Raji (cell line): ENCODE data around the gene EXOC6.

Source experiments
- POLR2A ChIP-seq: IDR thresholded peaks from 2 replicates; pipeline ENCODE4 v1.6.1; 2011; ENCODE audit warnings: low read depth, low read length, control low read depth; ENCODE audit not compliant: insufficient read depth

EXOC6 gene

DNA sequence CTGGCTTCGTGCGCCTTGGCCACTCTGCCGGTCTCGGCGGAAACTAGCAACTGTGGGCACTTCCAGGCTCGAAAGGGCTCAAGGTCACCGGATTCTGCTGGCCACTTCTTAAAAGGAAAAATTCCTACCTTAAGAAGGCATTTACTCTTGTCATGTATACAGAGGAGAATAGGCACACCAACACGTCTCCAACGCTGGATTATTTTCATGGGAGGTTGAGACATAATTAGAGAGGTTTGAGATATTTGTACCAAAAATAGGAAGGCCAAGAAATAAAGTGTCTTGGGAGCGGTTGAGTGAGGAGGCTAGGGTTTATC, 220.9 kb downstream of the EXOC6 start:
- TF ChIP-seq POLR2A = no peak

DNA sequence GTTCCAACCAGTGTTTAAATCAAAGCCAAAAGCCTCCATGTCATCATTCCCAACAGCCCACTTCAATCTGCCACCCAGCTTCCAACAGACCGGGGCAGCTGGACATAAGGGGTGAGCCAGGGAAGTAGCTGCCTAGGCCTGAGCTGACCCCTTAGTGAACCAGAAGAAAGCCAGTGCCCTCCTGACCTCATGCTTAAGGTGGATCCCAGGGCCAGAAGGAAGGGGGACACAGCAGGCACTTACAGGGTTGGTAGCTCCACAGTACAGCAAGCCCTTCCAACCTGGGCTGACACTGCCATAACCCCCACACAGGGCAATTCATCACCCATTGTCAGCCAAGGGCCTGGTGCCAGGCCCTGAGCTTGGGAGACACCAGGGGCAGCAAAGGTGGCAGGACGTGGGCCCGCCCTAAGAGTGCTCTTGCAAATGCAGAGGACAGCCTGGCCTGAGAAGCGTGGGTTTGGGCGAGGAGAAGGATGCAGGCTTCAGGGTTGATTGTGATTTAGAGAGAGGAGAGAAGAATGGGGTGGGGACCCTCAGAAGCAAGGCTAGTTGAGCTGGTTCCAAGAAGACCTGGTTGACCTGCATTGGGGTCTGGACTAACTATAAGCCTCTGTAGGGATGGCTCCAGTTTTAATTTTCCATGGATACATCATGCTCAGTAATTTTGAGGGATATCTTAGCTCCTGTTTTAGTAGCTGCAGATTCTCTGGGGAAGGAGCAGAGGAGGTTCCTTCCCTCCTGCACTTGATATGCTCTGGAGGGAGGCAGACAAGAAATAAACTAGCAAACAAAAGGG, 222.3 kb downstream of the EXOC6 start:
- TF ChIP-seq POLR2A = no peak

DNA sequence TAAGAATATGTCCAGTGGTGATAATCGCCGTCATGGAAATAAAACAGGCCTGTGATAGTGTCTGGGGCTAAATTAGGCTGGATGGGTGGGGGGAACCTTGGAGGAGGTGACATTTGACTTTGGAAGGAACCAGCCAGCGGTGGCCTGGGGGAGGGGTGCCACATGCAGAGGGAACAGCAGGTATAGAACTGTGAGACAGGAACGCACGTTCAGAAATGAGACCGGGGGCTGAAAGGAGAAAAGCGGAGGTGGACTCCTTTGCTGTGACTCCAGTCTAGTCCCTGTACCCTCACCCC, 222.8 kb downstream of the EXOC6 start:
- TF ChIP-seq POLR2A = no peak

DNA sequence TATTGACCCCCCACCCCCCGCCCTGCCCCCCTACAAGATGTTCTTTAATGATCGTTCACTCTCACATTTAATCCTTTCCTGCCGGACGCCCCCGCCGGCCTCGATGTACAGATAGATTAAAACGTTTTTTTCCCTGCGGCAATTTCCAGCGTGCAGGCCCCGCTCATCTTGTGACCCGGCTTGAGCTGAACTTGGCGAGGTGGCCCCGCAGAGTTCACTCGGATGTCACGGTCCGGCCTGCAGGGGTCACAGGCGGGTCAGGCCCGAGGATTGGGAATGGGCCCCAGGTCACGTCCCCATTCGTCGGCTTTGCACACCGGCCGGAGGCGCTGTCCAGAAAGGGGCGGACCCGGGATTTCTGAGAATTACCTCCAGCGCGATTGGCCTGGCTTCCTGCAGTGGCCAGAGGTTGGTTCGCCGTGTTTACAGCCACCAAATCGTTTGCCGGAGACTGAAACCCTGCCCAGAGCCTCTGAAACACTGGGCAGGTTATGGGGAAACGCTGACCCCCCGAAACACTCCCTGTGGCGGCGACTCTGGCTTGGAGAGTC, 223.4 kb downstream of the EXOC6 start:
- no peak for TF ChIP-seq POLR2A

DNA sequence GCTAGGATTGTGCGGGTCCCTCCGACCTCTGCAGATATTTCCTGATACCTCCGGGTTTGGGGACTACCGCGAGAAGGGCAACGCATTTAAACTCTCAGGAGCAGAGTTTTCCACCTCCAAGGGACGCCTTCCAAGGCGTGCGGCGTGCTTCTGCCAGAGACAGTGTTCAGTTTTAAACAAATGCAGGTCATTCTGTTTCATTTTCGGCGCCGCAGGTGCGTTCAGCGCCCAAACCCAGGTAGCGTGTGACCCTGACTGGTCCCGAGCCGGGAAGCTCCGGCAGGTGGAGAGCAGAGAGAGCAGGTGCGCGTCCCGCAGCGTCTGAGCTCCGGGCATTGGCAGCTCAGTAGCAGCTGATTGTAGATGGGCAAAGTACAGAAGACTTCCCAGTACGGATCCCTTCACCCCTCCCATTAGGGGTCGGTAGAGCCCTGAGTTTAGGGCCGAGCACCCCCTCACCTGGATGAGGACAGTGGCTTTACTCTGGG, 223.9 kb downstream of the EXOC6 start:
- TF ChIP-seq POLR2A = no peak

DNA sequence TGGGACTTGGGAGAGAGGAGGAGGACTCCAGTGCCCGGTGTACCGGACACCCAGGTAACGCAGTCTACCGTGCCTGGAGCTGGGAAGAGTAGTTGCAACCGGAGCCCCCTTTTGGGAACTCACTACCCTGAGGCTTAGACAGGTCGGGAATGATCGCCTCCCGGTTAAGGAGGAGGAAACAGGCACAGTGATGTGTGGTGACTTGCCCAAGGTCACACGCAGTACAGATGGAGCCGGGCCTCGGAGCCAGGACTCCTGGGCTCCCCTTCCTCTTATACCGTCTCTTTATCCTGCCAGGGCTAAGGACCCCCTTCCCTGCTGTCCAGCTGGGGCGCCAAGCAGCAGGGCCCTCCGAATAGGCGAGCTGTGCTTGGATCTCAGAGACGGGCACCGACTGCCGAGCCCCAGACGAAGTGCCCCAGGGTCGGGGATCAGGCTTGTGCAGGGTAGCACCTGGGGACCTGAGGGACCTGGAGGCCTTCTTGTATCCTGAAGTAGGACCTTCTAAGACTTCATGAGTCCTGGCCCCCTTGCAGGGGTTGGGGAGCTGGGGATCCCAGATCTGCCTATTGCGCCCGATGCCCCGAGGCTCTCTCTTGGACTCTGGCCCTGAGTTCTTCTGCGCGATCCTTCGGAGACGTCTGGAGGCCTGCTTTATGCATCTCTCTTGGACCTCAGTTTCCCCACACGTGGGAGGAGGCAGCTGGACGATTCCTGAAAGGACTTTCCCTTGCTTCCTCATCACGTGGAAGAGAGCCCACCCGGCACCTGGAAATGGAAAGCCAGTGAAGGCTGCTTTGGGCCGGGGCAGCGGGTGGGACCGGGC, 224.6 kb downstream of the EXOC6 start:
- TF ChIP-seq POLR2A = no peak

DNA sequence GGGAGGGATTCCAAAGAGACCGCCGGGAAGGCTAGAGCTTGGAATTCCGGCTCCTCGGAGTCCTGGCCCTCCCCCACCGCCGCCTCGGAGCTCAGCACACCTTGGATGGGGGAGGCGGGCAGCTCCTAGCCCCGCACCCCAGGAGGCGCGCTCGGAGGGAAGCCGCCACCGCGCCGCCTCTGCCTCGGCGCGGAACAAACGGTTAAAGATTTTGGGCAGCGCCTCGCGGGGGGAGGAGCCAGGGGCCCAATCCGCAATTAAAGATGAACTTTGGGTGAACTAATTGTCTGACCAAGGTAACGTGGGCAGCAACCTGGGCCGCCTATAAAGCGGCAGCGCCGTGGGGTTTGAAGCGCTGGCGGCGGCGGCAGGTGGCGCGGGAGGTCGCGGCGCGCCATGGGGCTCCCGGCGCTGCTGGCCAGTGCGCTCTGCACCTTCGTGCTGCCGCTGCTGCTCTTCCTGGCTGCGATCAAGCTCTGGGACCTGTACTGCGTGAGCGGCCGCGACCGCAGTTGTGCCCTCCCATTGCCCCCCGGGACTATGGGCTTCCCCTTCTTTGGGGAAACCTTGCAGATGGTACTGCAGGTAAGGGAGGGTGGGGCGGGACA, 225.3 kb downstream of the EXOC6 start, which contains the start of gene CYP26A1:
Gene CYP26A1, plus strand, starts transcription at position 355 of the 608 bp plus-strand sequence. Its CDS starts 42 bp downstream, at position 397.
- TF ChIP-seq POLR2A = no peak

DNA sequence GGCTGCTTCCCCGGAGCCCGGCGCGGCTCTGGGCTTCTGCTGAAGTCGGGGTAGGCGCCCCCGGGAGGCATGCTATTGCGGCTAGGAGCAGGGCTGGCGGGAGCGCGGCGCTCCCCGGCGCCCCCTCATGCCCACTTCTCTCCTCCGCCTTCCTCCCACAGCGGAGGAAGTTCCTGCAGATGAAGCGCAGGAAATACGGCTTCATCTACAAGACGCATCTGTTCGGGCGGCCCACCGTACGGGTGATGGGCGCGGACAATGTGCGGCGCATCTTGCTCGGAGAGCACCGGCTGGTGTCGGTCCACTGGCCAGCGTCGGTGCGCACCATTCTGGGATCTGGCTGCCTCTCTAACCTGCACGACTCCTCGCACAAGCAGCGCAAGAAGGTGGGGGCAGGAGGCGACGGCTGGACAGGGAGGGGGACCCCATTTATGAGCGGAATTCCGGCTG, 225.9 kb downstream of the EXOC6 start:
- no peak for TF ChIP-seq POLR2A

DNA sequence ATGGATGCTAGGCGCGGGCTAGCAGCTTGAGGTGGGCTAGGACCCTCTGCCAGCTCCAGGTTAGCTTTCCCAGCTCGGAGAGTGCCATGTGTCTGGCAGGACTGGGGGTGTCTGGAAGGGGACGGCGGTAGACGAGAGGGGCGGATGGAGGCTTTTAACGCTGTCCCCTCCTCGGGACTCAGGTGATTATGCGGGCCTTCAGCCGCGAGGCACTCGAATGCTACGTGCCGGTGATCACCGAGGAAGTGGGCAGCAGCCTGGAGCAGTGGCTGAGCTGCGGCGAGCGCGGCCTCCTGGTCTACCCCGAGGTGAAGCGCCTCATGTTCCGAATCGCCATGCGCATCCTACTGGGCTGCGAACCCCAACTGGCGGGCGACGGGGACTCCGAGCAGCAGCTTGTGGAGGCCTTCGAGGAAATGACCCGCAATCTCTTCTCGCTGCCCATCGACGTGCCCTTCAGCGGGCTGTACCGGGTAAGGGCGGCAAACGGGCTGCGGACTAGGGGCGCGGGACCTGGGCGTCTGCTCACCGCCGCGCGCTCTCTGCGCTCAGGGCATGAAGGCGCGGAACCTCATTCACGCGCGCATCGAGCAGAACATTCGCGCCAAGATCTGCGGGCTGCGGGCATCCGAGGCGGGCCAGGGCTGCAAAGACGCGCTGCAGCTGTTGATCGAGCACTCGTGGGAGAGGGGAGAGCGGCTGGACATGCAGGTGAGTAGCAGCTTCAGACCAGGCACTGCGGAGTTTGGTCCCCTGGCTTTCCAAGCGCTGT, 226.5 kb downstream of the EXOC6 start:
- no peak for TF ChIP-seq POLR2A

DNA sequence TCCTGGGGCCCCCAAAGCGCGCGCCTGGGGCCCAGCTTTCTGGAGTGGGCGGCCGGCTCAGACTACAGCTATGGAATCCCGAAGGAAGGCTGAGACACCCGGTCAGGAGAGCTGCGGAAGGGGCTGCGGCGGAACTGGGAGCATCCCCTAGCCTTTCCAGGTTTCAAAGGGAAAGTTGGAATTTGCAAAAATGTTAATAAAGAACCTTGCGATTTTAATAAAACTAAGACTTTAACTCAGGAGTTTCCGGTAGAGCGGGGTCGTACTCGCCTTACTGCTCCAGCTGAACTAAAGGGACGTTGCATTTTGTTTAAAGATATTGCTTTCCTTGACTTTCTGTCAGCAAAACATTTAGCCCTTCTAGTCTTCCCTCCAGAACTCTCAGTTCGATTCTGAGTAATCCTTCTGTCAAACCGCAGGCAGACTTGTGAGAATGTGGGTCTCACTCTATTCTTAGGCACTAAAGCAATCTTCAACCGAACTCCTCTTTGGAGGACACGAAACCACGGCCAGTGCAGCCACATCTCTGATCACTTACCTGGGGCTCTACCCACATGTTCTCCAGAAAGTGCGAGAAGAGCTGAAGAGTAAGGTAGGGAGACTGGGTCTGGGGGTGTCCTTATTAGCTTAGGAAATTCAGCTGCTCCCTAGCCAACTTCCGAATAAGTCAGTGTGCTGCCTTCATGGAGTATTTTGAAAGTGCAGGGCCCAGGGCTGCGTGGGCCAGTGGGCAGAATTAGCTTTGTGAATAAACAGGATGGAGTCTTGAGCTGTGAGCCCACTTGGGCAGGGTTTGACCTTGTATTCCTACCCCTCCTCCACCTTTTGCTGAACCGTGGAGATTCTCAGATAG, 227.3 kb downstream of the EXOC6 start:
- no peak for TF ChIP-seq POLR2A

DNA sequence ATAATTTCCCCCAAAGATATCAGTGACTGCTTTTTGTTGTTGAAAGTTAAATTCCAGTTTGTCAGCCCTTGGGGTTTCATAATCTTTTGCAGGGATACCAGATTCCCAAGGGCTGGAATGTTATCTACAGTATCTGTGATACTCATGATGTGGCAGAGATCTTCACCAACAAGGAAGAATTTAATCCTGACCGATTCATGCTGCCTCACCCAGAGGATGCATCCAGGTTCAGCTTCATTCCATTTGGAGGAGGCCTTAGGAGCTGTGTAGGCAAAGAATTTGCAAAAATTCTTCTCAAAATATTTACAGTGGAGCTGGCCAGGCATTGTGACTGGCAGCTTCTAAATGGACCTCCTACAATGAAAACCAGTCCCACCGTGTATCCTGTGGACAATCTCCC, 228.6 kb downstream of the EXOC6 start:
- no peak for TF ChIP-seq POLR2A

DNA sequence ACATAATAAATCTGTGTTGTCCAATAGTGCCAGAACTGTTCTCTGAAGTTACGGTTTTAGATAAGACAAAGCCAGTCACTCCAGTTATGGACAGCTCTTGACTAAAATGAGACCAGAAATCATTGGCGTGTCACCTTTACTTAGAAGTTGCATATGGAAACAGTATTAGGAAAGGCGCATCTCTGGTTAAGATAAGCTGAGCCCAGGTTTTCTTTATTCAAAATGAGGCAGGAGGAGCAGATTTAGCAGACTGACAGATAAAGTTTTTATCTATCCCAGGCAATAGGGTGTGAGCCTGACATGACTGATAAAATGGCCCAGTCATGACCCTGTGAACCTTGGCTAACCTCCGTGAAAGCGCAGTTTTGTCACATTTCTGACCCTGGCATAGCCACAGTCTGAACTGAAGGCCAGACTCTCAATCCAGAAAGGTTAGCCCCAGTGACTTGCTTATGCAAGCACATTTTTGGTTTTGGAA, 229.6 kb downstream of the EXOC6 start:
- TF ChIP-seq POLR2A = no peak

DNA sequence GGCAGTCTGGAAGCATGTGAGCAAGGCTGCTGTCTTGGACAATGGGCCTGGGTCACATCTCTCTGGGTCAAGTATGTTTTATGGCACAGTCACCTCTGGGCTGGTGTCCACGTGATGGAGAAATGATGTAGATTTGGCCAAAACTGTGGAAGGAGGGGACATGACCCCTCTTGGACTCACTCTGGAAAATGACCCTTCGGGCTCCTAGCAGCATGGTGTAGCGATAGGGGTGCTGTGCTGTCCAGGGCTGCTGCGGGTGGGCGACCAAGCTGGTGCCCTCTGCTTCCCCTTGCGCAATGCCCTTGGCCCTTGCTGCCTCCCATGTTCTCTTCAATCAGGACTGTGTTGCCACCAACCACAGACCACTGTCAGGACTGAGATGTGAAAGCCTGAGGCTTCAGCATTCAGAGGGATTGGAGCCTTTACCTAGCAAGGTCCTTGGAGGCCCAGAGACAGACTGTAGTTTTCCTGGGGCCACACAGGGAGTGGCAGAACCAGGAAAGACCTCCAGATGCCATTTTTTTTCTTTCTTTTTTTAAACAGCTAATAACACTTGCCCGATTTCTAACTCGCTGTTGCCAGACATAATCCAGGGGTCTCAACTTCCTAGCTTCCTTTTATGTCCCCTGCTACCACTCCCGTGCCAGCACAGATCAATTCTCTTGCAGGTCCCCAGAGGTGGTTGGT, 231.5 kb downstream of the EXOC6 start:
- no peak for TF ChIP-seq POLR2A
